GM23338 (cell line): Measurements from ENCODE around the gene HELB. TPM values are rescaled to one million over a fixed set of nuclear protein-coding genes. Genes with fewer than 3 reads are reported as not detected.

Source experiments
- ATAC-seq: fragments of 200-7000 bp; cut with Tn5 transposase; 3 replicates; pipeline ENCODE4 v1.9.1; 2020
- DNase-seq: peaks from one replicate; pipeline ENCODE4 v3.0.0-alpha.2; 2015; ENCODE audit warnings: low spot score
- H2AFZ ChIP-seq: fragments of 200-600 bp; sonication (generic); 2 replicates; pipeline ENCODE4 v1.8.0; 2016; ENCODE audit warnings: antibody characterized with exemption, mild to moderate bottlenecking, moderate library complexity
- H3F3A ChIP-seq: fragments of 200-600 bp; sonication (generic); replicated peaks from 2 replicates; pipeline ENCODE4 v1.8.0; 2017; ENCODE audit warnings: antibody characterized with exemption, mixed run types, low read depth
- H3K27ac ChIP-seq: fragments of 200-600 bp; sonication (generic); 2 replicates; pipeline ENCODE4 v1.6.1; 2016; ENCODE audit warnings: low read depth
- H3K27me3 ChIP-seq: fragments of 200-600 bp; sonication (generic); 2 replicates; pipeline ENCODE4 v1.8.0; 2016; ENCODE audit warnings: mild to moderate bottlenecking, mixed run types, moderate library complexity; ENCODE audit not compliant: insufficient read depth
- H3K36me3 ChIP-seq: fragments of 200-600 bp; sonication (generic); 2 replicates; pipeline ENCODE4 v1.8.0; 2016; ENCODE audit warnings: mild to moderate bottlenecking; ENCODE audit not compliant: insufficient read depth
- H3K4me1 ChIP-seq: fragments of 200-600 bp; sonication (generic); 2 replicates; pipeline ENCODE4 v1.8.0; 2016; ENCODE audit warnings: mild to moderate bottlenecking, moderate library complexity; ENCODE audit not compliant: insufficient read depth
- H3K4me2 ChIP-seq: fragments of 200-600 bp; sonication (generic); 2 replicates; pipeline ENCODE4 v1.7.1; 2017; ENCODE audit warnings: mixed run types
- H3K4me3 ChIP-seq: fragments of 200-600 bp; sonication (generic); 2 replicates; pipeline ENCODE4 v1.6.1; 2016; ENCODE audit warnings: mixed run types
- H3K79me2 ChIP-seq: fragments of 200-600 bp; sonication (generic); replicated peaks from 2 replicates; pipeline ENCODE4 v1.8.0; 2017; ENCODE audit warnings: mild to moderate bottlenecking; ENCODE audit not compliant: insufficient read depth
- H3K9me2 ChIP-seq: fragments of 200-600 bp; sonication (generic); 2 replicates; pipeline ENCODE4 v1.8.0; 2017; ENCODE audit not compliant: insufficient read depth
- H4K20me1 ChIP-seq: fragments of 200-600 bp; sonication (generic); replicated peaks from 2 replicates; pipeline ENCODE4 v1.8.0; 2017; ENCODE audit warnings: mild to moderate bottlenecking; ENCODE audit not compliant: insufficient read depth
- H3K27ac Mint-ChIP-seq: 2 replicates; pipeline ENCODE4 v1.8.0; 2020; ENCODE audit warnings: inconsistent platforms, mild to moderate bottlenecking, moderate library complexity, mixed read lengths
- H3K27me3 Mint-ChIP-seq: 3 replicates; pipeline ENCODE4 v1.8.0; 2022; ENCODE audit warnings: low read depth, mild to moderate bottlenecking, moderate library complexity, mixed read lengths, inconsistent platforms; ENCODE audit not compliant: insufficient read depth, poor library complexity
- H3K36me3 Mint-ChIP-seq: 3 replicates; pipeline ENCODE4 v1.8.0; 2021; ENCODE audit warnings: low read depth, mild to moderate bottlenecking, inconsistent platforms, moderate library complexity, mixed read lengths
- H3K4me1 Mint-ChIP-seq: 3 replicates; pipeline ENCODE4 v1.8.0; 2020; ENCODE audit warnings: mild to moderate bottlenecking, inconsistent platforms, mixed read lengths
- H3K4me3 Mint-ChIP-seq: 3 replicates; pipeline ENCODE4 v1.8.0; 2021; ENCODE audit warnings: moderate library complexity, mild to moderate bottlenecking, inconsistent platforms, mixed read lengths
- H3K9me3 Mint-ChIP-seq: 3 replicates; pipeline ENCODE4 v1.8.0; 2020; ENCODE audit warnings: moderate library complexity, mild to moderate bottlenecking, inconsistent platforms, mixed read lengths
- CREB1 ChIP-seq: fragments of 250-450 bp; sonication (Bioruptor Pico); IDR thresholded peaks from 2 replicates; pipeline ENCODE4 v1.5.0; 2020; ENCODE audit warnings: low read depth, mild to moderate bottlenecking, moderate library complexity
- CTCF ChIP-seq, 2 experiments: fragments of 200-600 bp in 1 of 2; sonication (generic) in 1 of 2; conservative IDR thresholded peaks; 2 replicates each; pipeline versions ENCODE4 v1.5.1 to v1.6.1; 2016 to 2017; ENCODE audit warnings: antibody characterized with exemption in 2 of 2, low read depth in 2 of 2, mild to moderate bottlenecking in 2 of 2, moderate library complexity in 1 of 2
- ETS1 ChIP-seq: IDR thresholded peaks from 2 replicates; pipeline ENCODE4 v1.6.1; 2016; ENCODE audit warnings: antibody characterized with exemption
- JUNB ChIP-seq: IDR thresholded peaks from one replicate; pipeline ENCODE4 v1.6.1; 2016; ENCODE audit warnings: antibody characterized with exemption; ENCODE audit not compliant: unreplicated experiment
- NANOG ChIP-seq: IDR thresholded peaks from 2 replicates; pipeline ENCODE4 v1.6.1; 2016; ENCODE audit warnings: antibody characterized with exemption, borderline replicate concordance
- POLR2AphosphoS5 ChIP-seq: IDR thresholded peaks from 2 replicates; pipeline ENCODE4 v1.6.1; 2016; ENCODE audit warnings: antibody characterized with exemption, low read depth
- REST ChIP-seq: IDR thresholded peaks from one replicate; pipeline ENCODE4 v1.6.1; 2018; ENCODE audit warnings: antibody characterized with exemption; ENCODE audit not compliant: unreplicated experiment
- STAT1 ChIP-seq: IDR thresholded peaks from one replicate; pipeline ENCODE4 v1.6.1; 2016; ENCODE audit warnings: antibody characterized with exemption; ENCODE audit not compliant: unreplicated experiment
- long read RNA-seq: library from polyadenylated mRNA; unstranded; transcript quantifications from one replicate; pipeline ENCODE4 v2.0.0, GENCODE V29; 2020; ENCODE audit not compliant: unreplicated experiment
- polyA plus RNA-seq: library from polyadenylated mRNA; unstranded; fragments of >200 nt; fragmentation: Nextera tagmentation; extraction: Ambion mirVana; gene quantifications from 2 replicates; pipeline ENCODE4 v1.2.1, GENCODE V29; 2016
- total RNA-seq: library from RNA; depleted of rRNA; stranded (reverse); fragments of >200 nt; shearing (Covaris generic); gene quantifications from 2 replicates; pipeline ENCODE4 v1.2.3, GENCODE V29; 2014; rRNA removed

HELB gene
- total RNA-seq (11.9 and 18.2 TPM in 2 replicates), polyA plus RNA-seq (2.7 and 3.1 TPM in 2 replicates)
- long read RNA-seq, partial matches to known transcripts: 2 of 2 reads
- long read RNA-seq, other reads (novel, unspliced or antisense): 0 of 2 reads

- TF ChIP-seq CREB1 (CRISPR knock-in tag) (peak; percentile 37; the same call in 1 of the 2 replicates), POLR2AphosphoS5 (peak; percentile 97), REST (no peak)
- no peaks in the 10 kb centered on the region for H3K9me3 Mint-ChIP-seq
These were observed at the start of gene HELB for GRCh38 chr12:66301944-66302826. Gene HELB (plus strand): TSS chr12:66302493. CDS start chr12:66302604, 111 bp downstream.

GRCh38 chr12:66252771-66253170 is 49.5 kb upstream of the HELB start:
- no peak overlapping the region for H3K4me3 Mint-ChIP-seq
- H3K27me3 Mint-ChIP-seq: no peaks in the 10 kb centered on the region
- no peak overlapping the region for H3K27ac ChIP-seq
- H3K9me2 ChIP-seq: peaks cover 10% of the 10 kb centered on the region
- H3F3A ChIP-seq: no peaks in the 10 kb centered on the region
- no peaks in the 10 kb centered on the region for H3K4me1 ChIP-seq
- H3K4me2 ChIP-seq: no peak overlapping the region
- H3K36me3 ChIP-seq: no peaks in the 10 kb centered on the region
- no peaks in the 10 kb centered on the region for H3K36me3 Mint-ChIP-seq
- H3K27ac Mint-ChIP-seq: no peak overlapping the region
- no peaks in the 10 kb centered on the region for H3K79me2 ChIP-seq
- H3K27me3 ChIP-seq: no peaks in the 10 kb centered on the region
- no peak for ATAC-seq
- H2AFZ ChIP-seq: no peak overlapping the region
- H3K4me1 Mint-ChIP-seq: peaks cover 8% of the 10 kb centered on the region; the same call in 2 of the 3 replicates
- no peak overlapping the region for H3K4me3 ChIP-seq
- H4K20me1 ChIP-seq: no peaks in the 10 kb centered on the region
- DNase-seq: no peak
- H3K9me3 Mint-ChIP-seq: no peaks in the 10 kb centered on the region
- TF ChIP-seq NANOG (no peak), JUNB (no peak), ETS1 (no peak), STAT1 (no peak), REST (no peak), CREB1 (CRISPR knock-in tag) (no peak), CTCF (conservative IDR thresholded peaks at IDR 0.05; ENCODE audit: low read depth in 2 of 2) (no peak), POLR2AphosphoS5 (no peak)

More at GRCh38 chr12:66301944-66302826, at the start of gene HELB:
- Mint-ChIP-seq H3K4me1 (peaks cover 14% of the 10 kb centered on the region; the same call in 2 of the 3 replicates), H3K27ac (peak within 1 kb of the TSS; percentile 99), H3K4me3 (peak within 1 kb of the TSS; percentile 99), H3K36me3 (peaks cover 4% of the 10 kb centered on the region; the same call in 2 of the 3 replicates), H3K27me3 (peaks cover 8% of the 10 kb centered on the region)
- Histone ChIP-seq H2AFZ (peak within 1 kb of the TSS; percentile 98), H4K20me1 (no peaks in the 10 kb centered on the region), H3K27ac (peak within 1 kb of the TSS; percentile 89), H3K9me2 (no peaks in the 10 kb centered on the region), H3F3A (no peaks in the 10 kb centered on the region), H3K27me3 (peaks cover 11% of the 10 kb centered on the region; the same call in 1 of the 2 replicates), H3K79me2 (peaks cover 12% of the 10 kb centered on the region; the same call in 1 of the 2 replicates), H3K4me3 (peak within 1 kb of the TSS; percentile 77), H3K4me2 (peak within 1 kb of the TSS; percentile 91), H3K36me3 (peaks cover 12% of the 10 kb centered on the region; the same call in 1 of the 2 replicates), H3K4me1 (peaks cover 12% of the 10 kb centered on the region)
- DNase-seq: peak; percentile 99
- ATAC-seq: peak; percentile 98
